Stimulated activated CD4-positive, alpha-beta T cell treated with anti-CD3 and anti-CD28 coated beads, TNF-alpha, amount 100 ng/mL, for 4 hours (primary cell): Measurements from ENCODE around the gene TNPO3.

Experiments used
- DNase-seq, 3 experiments: peaks; one replicate each; pipeline ENCODE4 v3.0.0-alpha.2; 2020; ENCODE audit warnings: low read depth in 3 of 3

TNPO3 gene

GRCh38 chr7:129054438-129055293 is at the start of gene TNPO3:
TNPO3 (minus strand) TSS chr7:129055111; CDS start chr7:129054770, 341 bp downstream.
- peak; percentile 81 to 87 (median 83) for DNase-seq

- DNase-seq = no peak
These were observed 48.8 kb upstream of the TNPO3 start for GRCh38 chr7:129103561-129104324.

- DNase-seq = no peak
These were observed 46.8 kb upstream of the TNPO3 start for GRCh38 chr7:129101746-129102145.

- DNase-seq = no peak
These were observed 45.9 kb upstream of the TNPO3 start for GRCh38 chr7:129100827-129101166.

GRCh38 chr7:129098409-129099084 is 43.6 kb upstream of the TNPO3 start:
- no peak for DNase-seq

GRCh38 chr7:129095258-129095657 is 40.3 kb upstream of the TNPO3 start:
- no peak for DNase-seq

GRCh38 chr7:129094501-129094900 is 39.6 kb upstream of the TNPO3 start:
- DNase-seq = no peak

- DNase-seq = no peak
These were observed 39.1 kb upstream of the TNPO3 start for GRCh38 chr7:129093867-129094456.

- DNase-seq = peak; percentile 73 to 84 (median 78)
These were observed 36.6 kb upstream of the TNPO3 start for GRCh38 chr7:129091484-129092002.

- DNase-seq = no peak
These were observed 35.5 kb upstream of the TNPO3 start for GRCh38 chr7:129090300-129090907.

- no peak for DNase-seq
These were observed 34.8 kb upstream of the TNPO3 start for GRCh38 chr7:129089521-129090212.

GRCh38 chr7:129084801-129085551 is 30.1 kb upstream of the TNPO3 start:
- no peak for DNase-seq

GRCh38 chr7:129083525-129083924 is 28.6 kb upstream of the TNPO3 start:
- no peak for DNase-seq

- DNase-seq = no peak
These were observed 23.5 kb upstream of the TNPO3 start for GRCh38 chr7:129078455-129078854.

GRCh38 chr7:129076886-129077285 is 22.0 kb upstream of the TNPO3 start:
- DNase-seq = no peak

GRCh38 chr7:129074994-129075393 is 20.1 kb upstream of the TNPO3 start:
- no peak for DNase-seq

- DNase-seq = no peak
These were observed 19.5 kb upstream of the TNPO3 start for GRCh38 chr7:129074361-129074871.

- DNase-seq = no peak
These were observed 18.8 kb upstream of the TNPO3 start for GRCh38 chr7:129073738-129074137.

- DNase-seq = no peak
These were observed 18.3 kb upstream of the TNPO3 start for GRCh38 chr7:129073204-129073603.
